ENCODE data around the gene MIER2. TPM values are rescaled to one million over a fixed set of nuclear protein-coding genes. Genes with fewer than 3 reads are reported as not detected.
"Not testable (repeated sequence)": the region's sequence is repeated elsewhere in the genome, so short reads cannot be mapped to it uniquely, and the experiment has no call there.

The MIER2 gene
- total and polyA plus RNA-seq, 4 donors = 2.7 to 4.1 (median 3.7) TPM

- Histone ChIP-seq H3K4me1 (ENCODE audit: control insufficient read depth in 4 of 4, insufficient read depth in 4 of 4, low read length in 3 of 4) (no peaks in the 10 kb centered on the region), H3K4me3 (ENCODE audit: low read depth in 1 of 3, low read length in 3 of 3) (no peak overlapping the region), H3K27ac (ENCODE audit: low read depth in 1 of 2, low read length in 2 of 2) (no peak overlapping the region), H3K27me3 (ENCODE audit: control insufficient read depth in 4 of 4, insufficient read depth in 4 of 4, low read length in 3 of 4) (peaks cover 0 to 2% (median 0%) of the 10 kb centered on the region in 4 donors), H3K36me3 (ENCODE audit: control insufficient read depth in 4 of 4, insufficient read depth in 3 of 4, low read depth in 1 of 4, low read length in 3 of 4) (no peaks in the 10 kb centered on the region), H3K9ac (ENCODE audit: low read depth in 1 of 2, low read length in 2 of 2) (no peak overlapping the region), H3K9me3 (ENCODE audit: control insufficient read depth in 4 of 4, low read length in 3 of 4) (peaks cover 0 to 2% (median under 1%) of the 10 kb centered on the region in 4 donors)
- TF ChIP-seq ATF3 (IDR thresholded peaks at IDR 0.05) = no peak
- no peak for TF ChIP-seq HNF4G (IDR thresholded peaks at IDR 0.05)
- TF ChIP-seq TAF1 (conservative IDR thresholded peaks at IDR 0.05) = no peak
- no peak for TF ChIP-seq MAX (IDR thresholded peaks at IDR 0.05)
- no peak for TF ChIP-seq FOXA1 (IDR thresholded peaks at IDR 0.05)
- TF ChIP-seq EGR1 (IDR thresholded peaks at IDR 0.05; ENCODE audit: low read depth in 2 of 2) = no peak
- no peak for TF ChIP-seq RXRA (IDR thresholded peaks at IDR 0.05)
- TF ChIP-seq JUND (IDR thresholded peaks at IDR 0.05) = no peak
- no peak for TF ChIP-seq SP1 (IDR thresholded peaks at IDR 0.05)
- no peak for TF ChIP-seq ZBTB33 (IDR thresholded peaks at IDR 0.05)
- no peak for TF ChIP-seq YY1 (IDR thresholded peaks at IDR 0.05)
- TF ChIP-seq GABPA (IDR thresholded peaks at IDR 0.05 in 1 of 2, conservative IDR thresholded peaks at IDR 0.05 in 1 of 2) = no peak
- no peak for TF ChIP-seq FOXA2 (IDR thresholded peaks at IDR 0.05)
- TF ChIP-seq NR2F2 (IDR thresholded peaks at IDR 0.05) = no peak
- TF ChIP-seq HNF4A (conservative IDR thresholded peaks at IDR 0.05) = no peak
- no peak for TF ChIP-seq CTCF (IDR thresholded peaks at IDR 0.05; ENCODE audit: low read depth, low read length, missing input control)
- WGBS = 82% methylated on average over 2 of the region's 2 CpGs
- no peak for DNase-seq (ENCODE audit: low spot score)
Observed at GRCh38 chr19:359653-359925, 15.0 kb upstream of the MIER2 start.

- WGBS = 88% methylated on average over 15 of the region's 15 CpGs
- not testable (repeated sequence) for H3K4me3 ChIP-seq (ENCODE audit: low read depth in 1 of 3, low read length in 3 of 3); H3K9ac ChIP-seq (ENCODE audit: low read depth in 1 of 2, low read length in 2 of 2); H3K4me1 ChIP-seq (ENCODE audit: control insufficient read depth in 4 of 4, insufficient read depth in 4 of 4, low read length in 3 of 4); H3K9me3 ChIP-seq (ENCODE audit: control insufficient read depth in 4 of 4, low read length in 3 of 4); DNase-seq (ENCODE audit: low spot score); H3K36me3 ChIP-seq (ENCODE audit: control insufficient read depth in 4 of 4, insufficient read depth in 3 of 4, low read depth in 1 of 4, low read length in 3 of 4); H3K27ac ChIP-seq (ENCODE audit: low read depth in 1 of 2, low read length in 2 of 2); H3K27me3 ChIP-seq (ENCODE audit: control insufficient read depth in 4 of 4, insufficient read depth in 4 of 4, low read length in 3 of 4)
Observed at GRCh38 chr19:355536-355935, 10.9 kb upstream of the MIER2 start.

GRCh38 chr19:355134-355533 lies 10.5 kb upstream of the MIER2 start:
- TF ChIP-seq NR2F2 (IDR thresholded peaks at IDR 0.05) (no peak), CTCF (IDR thresholded peaks at IDR 0.05; ENCODE audit: low read depth, low read length, missing input control) (no peak), ZBTB33 (IDR thresholded peaks at IDR 0.05) (no peak), HNF4G (IDR thresholded peaks at IDR 0.05) (no peak), TAF1 (conservative IDR thresholded peaks at IDR 0.05) (no peak), RAD21 (IDR thresholded peaks at IDR 0.05) (no peak), EGR1 (IDR thresholded peaks at IDR 0.05; ENCODE audit: low read depth in 2 of 2) (no peak), FOXA2 (IDR thresholded peaks at IDR 0.05) (no peak), MAX (IDR thresholded peaks at IDR 0.05) (no peak)
- Histone ChIP-seq H3K27me3 (ENCODE audit: control insufficient read depth in 4 of 4, insufficient read depth in 4 of 4, low read length in 3 of 4) (peaks cover 0 to 2% (median 0%) of the 10 kb centered on the region in 4 donors), H3K4me3 (ENCODE audit: low read depth in 1 of 3, low read length in 3 of 3) (no peak overlapping the region), H3K9me3 (ENCODE audit: control insufficient read depth in 4 of 4, low read length in 3 of 4) (peaks cover 0 to 7% (median 4%) of the 10 kb centered on the region in 4 donors), H3K36me3 (ENCODE audit: control insufficient read depth in 4 of 4, insufficient read depth in 3 of 4, low read depth in 1 of 4, low read length in 3 of 4) (no peaks in the 10 kb centered on the region), H3K4me1 (ENCODE audit: control insufficient read depth in 4 of 4, insufficient read depth in 4 of 4, low read length in 3 of 4) (no peaks in the 10 kb centered on the region), H3K9ac (ENCODE audit: low read depth in 1 of 2, low read length in 2 of 2) (no peak overlapping the region), H3K27ac (ENCODE audit: low read depth in 1 of 2, low read length in 2 of 2) (no peak overlapping the region)
- DNase-seq (ENCODE audit: low spot score) = no peak
- WGBS = 88% methylated on average over 4 of the region's 4 CpGs

All from liver (tissue), 9 donors.